ENCODE data around the gene ASXL1.

DNA sequence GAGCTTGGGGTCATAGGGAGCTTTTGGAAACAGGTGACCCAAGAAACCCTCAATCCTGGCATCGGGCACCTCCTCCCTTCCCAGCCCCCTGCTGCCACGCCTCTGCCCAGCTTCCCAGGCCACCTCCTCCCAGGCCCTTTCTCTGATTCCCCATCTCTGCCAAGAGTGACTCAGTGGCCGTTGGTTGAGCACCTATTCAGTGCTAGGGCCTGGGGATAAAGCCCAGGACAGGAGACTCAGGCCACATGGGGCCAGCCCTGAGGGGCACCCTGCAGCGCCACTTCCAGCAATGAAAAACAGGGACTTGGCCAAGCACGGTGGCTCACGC lies 110.1 kb downstream of the ASXL1 start:
- no peak for TF ChIP-seq POLR2AphosphoS5 (IDR thresholded peaks at IDR 0.05; ENCODE audit: borderline replicate concordance, low read depth, low read length)
- TF ChIP-seq EZH2 (IDR thresholded peaks at IDR 0.05): no peak
- TF ChIP-seq FOXP2 (optimal IDR thresholded peaks at IDR 0.05; ENCODE audit: control extremely low read depth, extremely low read length, insufficient read depth): no peak
